HEK293 (cell line): ENCODE measurements around the gene PIK3R1.

Experiments used
- CTCF ChIP-seq: fragments of 450-650 bp; formaldehyde crosslinking; IDR thresholded peaks from 2 replicates; pipeline ENCODE4 v1.5.1; 2016; ENCODE audit warnings: missing biosample characterization, missing genetic modification characterization
- ELK4 ChIP-seq: IDR thresholded peaks from 2 replicates; pipeline ENCODE4 v1.6.1; 2011; ENCODE audit warnings: mild to moderate bottlenecking, low read depth, low read length, borderline replicate concordance
- TCF7L2 ChIP-seq: IDR thresholded peaks from 2 replicates; pipeline ENCODE4 v1.6.1; 2011; ENCODE audit warnings: low read depth, mild to moderate bottlenecking, inconsistent platforms, low read length, moderate library complexity, borderline replicate concordance
- ZNF24 ChIP-seq: fragments of 450-650 bp; formaldehyde crosslinking; IDR thresholded peaks from 2 replicates; pipeline ENCODE4 v1.5.1; 2016; ENCODE audit warnings: missing biosample characterization, missing genetic modification characterization
- ZNF701 ChIP-seq: fragments of 450-650 bp; formaldehyde crosslinking; IDR thresholded peaks from 2 replicates; pipeline ENCODE4 v1.5.1; 2016; ENCODE audit warnings: missing biosample characterization, missing genetic modification characterization

- TF ChIP-seq CTCF (tag by site-specific recombination) (no peak), ZNF701 (tag by site-specific recombination) (no peak), ZNF24 (tag by site-specific recombination) (no peak), ELK4 (no peak), TCF7L2 (no peak)
Measured at GRCh38 chr5:68172314-68172713, 43.2 kb upstream of the PIK3R1 start.
